Urothelium cell line (cell line): ENCODE data around the gene ATF3.
A peak's percentile ranks its signal among the peaks of the same experiment; 100 is the strongest.
"Not testable (repeated sequence)": the region's sequence is repeated elsewhere in the genome, so short reads cannot be mapped to it uniquely, and the experiment has no call there.

ENCODE experiments used
- DNase-seq: peaks from one replicate; pipeline ENCODE4 v3.0.0; 2011; ENCODE audit warnings: low spot score, mixed read lengths
- FAIRE-seq: peaks from 2 replicates; lab custom pipeline; 2011; peaks lifted over from hg19 to GRCh38; lab: Jason Lieb, UNC

ATF3 gene

DNA sequence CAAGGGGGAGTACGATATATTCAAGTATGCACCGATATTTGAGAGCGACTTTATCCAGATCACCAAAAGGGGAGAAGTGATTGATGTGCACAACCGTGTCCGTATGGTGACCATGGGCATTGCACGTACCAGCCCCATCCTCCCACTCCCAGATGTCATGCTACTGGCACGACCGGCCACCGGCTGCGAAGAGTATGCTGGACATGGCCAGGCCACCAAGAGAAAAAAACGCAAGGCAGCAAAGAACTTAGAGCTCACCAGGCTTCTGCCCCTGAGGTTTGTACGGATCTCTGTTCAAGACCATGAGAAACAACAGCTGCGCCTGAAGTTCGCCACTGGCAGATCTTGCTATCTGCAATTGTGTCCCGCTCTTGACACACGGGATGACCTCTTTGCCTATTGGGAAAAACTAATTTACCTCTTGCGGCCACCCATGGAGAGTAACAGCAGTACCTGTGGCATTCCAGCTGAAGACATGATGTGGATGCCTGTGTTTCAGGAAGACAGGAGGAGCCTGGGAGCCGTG is 16.5 kb downstream of the ATF3 start:
- FAIRE-seq (no peak), DNase-seq (no peak)

DNA sequence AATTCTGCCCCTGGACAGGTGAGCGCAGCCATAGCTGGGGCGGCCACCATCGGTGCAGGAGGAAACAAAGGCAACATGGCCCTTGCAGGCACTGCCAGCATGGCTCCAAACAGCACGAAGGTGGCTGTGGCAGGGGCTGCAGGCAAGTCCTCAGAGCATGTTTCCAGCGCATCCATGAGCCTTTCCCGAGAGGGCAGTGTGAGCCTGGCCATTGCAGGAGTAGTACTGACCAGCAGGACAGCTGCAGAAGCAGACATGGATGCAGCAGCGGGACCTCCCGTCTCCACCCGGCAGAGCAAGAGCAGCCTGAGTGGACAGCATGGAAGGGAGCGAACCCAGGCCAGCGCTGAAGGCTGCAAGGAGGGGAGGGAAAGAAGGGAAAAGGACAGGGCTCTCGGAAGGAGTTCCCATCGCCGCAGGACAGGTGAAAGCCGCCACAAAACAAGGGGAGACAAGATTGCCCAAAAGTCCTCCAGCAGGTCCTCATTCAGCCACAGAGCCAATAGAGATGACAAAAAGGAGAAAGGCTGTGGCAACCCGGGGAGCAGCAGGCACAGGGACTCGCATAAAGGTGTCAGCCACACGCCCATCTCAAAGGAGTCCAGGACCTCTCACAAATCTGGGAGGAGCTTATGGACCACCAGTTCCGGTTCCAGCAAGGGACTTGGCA is 17.4 kb downstream of the ATF3 start:
- FAIRE-seq (no peak), DNase-seq (no peak)

DNA sequence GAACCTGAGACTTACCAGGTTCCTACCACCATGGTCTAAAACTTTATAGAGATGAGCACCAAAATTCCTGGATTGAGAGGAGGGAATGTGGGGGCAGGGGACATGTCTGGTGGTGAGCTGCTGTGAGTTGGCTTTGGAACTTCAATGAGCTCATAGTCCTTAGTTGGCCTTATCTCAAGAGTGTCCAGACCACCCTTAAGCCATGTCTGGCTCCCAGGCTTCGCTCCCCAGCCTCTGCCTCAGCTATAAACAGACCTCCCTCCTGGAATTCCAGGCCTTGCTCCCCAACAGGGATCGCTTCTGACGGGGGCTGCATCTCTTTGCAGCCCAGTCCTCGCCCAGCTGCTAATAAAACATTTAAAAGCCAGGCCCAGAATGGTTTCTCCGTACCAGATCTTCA is 19.5 kb downstream of the ATF3 start:
- no peak for FAIRE-seq

DNA sequence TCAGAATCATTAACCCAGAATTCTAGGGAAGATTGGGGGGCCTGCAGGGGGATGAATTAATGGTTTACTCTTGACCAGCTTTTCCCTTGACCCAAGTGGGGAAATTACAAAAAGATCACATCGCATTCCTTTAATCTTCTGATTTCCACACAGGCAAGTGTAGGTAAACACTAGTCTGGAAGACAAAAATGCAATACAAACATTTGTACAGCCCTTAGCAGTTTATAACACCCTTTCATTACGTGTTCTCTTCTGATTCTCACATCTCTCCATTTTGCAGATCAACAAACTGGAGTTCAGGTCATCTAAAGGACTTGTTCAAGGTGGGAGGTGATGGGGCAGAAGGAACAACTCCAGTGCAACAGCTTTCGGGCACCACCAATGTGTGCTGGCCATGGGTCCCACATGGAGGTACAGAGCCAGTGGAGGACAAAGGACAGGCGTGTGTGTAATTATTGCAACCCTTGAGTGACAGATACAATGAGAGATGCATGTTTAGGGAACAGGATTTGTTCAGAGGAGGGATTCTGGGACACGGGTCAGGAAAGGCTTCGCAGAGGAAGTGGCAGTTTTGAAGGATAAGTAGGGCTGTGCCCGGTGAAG is 20.4 kb downstream of the ATF3 start:
- no peak for FAIRE-seq
- no peak for DNase-seq

More for the DNA sequence above, 19.5 kb downstream of the ATF3 start:
- no peak for DNase-seq

DNA sequence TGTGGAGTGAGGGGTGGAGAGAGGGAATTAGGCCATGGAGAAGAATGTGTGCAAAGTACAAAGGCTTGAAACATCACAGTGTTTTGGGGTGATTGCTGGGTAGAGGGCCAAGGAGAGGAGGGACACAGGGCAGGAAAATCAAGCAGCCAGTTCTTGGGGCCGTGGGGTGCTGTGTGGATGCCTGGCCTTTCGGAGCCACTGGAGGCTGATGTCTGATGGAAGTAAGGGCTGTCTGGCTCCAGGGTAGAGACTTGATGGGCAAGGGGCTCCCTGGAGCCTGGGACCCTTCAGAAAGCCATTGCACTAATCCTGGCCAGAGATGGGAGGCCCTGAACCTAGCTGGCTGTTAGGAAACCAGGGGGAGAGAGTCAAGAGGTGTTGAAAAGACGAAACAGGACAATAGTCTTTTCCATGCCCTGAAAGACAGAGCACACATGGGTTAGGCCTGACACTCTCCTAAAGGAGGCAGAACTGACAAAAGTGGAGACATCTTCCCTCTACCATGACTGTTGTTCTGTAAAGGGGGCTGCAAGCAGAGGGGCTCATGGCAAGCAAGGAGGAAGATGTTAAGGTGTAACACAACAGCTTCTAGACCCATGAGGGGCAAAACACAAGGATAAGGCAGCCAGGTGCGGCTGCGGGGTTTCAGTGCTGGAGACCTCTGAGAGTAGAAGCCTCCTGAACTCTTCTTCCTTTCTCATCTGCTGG is 21.0 kb downstream of the ATF3 start:
- no peak for FAIRE-seq
- no peak for DNase-seq

DNA sequence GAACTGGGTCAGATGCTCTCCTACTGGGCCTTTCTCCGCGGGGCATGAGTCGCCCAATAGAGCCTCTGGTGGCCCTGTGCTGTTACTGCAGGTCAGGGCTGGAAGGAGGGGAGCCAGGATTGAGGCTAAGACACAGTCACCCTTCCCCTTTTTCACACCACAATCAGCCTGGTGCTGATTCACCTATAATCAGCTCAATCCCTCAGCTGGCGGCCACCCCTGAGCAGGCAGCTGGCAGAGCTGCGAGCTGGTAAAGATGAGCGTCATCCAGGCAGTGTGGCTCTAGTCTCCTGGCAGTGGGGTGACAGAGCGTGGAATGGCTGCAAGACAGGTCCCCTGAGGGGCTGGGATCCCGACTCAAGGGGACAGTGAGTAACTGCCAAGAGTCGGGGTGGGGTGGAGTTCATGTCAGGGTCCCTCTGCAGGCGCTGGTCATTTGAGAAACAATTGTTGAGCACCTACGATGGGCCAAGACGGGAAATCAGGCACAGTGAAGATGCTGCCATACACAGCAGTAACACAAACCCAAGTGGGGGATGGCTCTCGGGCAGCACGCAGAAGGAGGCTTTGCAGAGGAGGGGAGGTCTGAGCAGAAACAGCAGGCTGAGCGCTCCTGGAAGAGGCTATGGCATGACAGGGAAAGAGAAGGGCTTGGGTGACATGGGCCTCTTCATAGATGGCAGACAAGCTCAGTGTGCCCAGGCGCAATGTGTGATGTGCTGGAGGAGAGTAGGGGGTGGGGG is 21.8 kb downstream of the ATF3 start:
- FAIRE-seq (no peak), DNase-seq (peak; percentile 60)

DNA sequence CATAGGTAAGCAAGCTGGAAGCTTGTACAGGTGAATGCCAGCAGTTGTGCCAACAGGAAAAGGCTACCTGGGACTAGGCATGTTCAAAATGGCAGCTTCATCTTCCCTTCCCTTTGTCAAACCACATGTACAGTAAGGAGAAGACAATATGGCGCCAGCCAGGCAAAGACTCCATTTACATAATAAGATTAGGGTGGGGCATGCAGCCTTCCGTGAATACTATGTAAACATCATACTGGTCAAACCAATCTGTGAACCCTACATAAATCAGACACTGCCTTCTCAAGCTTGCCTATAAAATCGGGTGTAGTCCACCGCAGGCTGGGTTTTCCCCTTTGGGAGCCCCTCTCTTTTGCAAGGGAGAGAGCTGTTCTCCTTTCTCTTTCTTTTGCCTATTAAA is 24.6 kb downstream of the ATF3 start:
- DNase-seq (no peak), FAIRE-seq (no peak)

DNA sequence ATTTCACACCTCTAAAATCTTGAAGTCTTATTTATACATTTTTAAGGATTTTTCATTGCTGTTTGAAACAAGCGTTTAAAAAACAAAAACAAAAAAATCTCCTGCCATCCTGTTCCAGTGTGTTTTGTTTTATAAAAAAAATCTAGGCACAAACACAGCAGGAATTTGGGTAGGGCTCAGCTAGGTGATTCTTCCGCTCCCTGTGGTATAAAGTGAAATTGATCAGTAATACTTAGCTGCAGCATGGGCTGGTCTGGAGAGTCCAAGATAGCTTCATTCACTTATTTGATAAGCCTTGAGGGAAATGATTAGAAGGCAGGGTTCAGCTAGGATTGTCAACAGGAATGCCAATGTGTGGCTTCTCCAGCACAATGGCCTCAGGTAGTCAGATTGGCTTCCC is 25.7 kb downstream of the ATF3 start:
- no peak for DNase-seq
- no peak for FAIRE-seq

DNA sequence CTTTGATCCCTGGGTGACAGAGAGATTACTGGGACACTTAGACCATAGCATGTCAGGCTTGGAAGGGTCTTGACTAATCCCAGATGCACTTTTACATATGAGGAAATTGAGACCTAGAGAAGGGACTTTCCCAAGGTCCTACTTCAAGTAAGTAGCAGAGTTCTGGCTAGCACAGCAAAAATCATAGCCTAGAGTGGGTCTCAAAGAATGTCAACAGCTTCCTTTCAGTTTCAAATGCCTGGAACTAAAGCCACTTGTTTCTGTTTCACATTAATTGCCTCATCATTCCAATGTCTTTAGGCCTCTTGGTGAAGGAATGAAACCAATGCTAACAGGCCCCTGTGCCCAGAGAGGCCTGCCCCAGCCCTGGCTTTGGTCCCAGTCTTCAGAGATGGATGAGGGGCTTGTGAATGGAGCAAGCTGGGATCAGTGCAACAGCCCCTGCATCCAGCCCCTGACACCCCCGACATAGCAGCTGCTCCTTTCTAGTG is 26.6 kb downstream of the ATF3 start:
- no peak for FAIRE-seq
- no peak for DNase-seq

DNA sequence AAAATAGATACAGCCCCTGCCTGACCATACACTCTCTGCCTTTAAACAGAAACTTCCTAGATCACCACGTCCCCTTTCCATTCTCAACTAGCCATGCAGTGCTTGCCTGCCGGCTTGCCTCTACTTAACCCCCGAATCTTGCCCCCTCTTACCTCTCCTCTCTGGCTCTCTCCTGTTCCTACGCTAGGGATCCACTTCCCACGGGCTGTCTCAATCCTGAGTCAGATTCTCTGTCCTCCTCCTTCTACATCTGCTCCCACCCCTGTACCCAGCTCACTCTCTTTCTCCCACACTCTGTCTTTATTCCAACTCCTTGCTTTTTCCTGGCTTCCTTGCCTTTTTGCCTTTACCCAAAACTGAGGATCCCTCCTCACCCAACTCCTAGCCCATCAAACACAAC is 29.3 kb downstream of the ATF3 start:
- FAIRE-seq (no peak), DNase-seq (no peak)

DNA sequence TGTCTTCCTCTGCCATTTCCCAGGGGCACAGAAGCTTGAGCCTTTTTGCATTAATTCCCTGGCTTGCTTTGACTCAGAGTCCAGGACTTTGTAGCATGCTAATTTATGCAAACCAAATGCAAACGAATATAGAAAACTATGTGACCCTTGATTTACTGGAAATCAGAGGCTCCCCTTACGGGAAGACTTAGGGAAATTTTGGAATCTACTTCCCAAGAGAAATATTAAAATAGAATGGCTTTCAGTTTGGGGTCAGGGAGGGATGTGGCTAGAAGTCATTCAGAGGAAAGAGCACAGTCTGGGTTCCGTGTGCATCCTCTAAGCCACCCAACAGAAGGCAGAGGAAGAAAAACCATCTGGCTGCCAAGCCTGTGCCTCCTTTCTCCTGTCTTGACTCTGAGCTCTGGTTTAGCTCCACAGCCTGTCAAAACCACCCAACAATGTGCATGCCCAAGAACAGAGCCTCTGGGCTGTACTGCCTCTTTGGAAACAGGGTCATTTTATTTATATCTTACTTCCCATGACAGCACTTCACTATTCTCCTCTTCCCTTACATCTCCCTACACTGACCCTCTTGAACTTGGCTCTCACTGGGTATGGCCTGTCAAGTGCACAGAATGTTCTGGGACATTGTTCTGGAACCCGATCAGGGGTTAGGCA is 30.1 kb downstream of the ATF3 start:
- DNase-seq (no peak), FAIRE-seq (no peak)

DNA sequence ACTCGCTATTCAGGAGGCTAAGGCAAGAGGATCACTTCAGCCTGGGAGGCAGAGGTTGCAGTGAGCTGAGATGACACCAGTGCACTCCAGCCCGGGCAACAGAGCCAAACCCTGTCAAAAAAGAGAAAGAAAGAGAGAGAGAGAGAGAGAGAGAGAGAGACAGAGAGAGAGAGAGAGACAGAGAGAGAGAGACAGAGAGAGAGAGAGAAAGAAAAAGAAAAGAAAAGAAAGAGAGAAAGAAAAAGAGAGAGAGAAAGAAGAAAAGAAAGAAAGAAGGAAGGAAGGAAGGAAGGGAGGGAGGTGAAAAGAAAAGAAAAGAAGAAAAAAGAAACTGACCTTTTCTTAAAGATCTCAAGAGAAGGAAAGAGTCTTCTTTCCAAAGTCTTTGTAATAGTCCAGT is 31.0 kb downstream of the ATF3 start:
- not testable (repeated sequence) for DNase-seq, FAIRE-seq

DNA sequence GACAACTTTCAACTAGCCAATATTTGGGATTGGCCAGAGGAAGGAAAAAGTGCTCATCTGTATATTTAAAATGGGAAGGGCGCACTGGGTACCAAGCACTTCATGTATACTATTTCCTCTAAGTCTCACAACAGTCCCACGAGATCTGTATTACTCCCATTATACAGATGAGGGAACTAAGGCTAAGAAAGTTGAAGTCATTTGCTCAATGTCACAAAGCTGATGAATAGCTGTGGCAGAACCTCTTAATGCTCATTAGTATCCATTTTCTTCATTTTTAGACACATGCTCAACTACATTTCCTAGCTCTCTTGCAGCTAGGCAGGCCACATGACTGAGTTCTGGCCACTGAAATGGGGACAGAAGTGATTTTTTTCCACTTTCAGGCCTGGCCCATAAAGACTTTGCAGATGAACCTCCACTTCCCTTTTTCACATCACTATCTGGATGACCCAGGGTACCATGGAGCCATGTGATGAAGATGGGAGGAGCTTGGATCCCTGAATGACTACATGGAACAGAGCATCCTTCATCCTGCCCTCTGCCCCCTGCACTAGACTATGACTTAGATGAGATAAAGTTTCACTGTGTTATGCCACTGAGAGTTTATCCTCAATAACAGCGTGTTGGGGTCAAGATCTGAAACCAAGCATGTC is 31.8 kb downstream of the ATF3 start:
- no peak for DNase-seq
- FAIRE-seq = no peak

DNA sequence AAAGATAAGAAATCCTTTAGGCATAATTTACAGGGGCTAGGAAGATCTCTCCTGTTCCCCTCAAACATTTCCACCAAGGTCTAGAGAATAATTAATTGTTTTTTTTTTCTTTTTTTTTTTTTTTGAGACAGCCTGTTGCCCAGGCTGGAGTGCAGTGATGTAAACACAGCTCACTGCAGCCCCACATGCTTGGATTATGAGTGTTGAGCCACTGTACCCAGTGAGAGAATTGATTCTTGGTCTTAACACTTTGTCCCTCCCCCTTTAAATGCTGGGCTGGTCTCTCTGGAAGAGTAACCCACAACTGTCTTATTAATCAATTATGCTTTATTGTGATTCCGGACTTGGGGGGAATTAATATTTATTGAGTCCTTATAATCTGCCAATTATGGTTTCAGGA is 33.4 kb downstream of the ATF3 start:
- FAIRE-seq = no peak
- no peak for DNase-seq

DNA sequence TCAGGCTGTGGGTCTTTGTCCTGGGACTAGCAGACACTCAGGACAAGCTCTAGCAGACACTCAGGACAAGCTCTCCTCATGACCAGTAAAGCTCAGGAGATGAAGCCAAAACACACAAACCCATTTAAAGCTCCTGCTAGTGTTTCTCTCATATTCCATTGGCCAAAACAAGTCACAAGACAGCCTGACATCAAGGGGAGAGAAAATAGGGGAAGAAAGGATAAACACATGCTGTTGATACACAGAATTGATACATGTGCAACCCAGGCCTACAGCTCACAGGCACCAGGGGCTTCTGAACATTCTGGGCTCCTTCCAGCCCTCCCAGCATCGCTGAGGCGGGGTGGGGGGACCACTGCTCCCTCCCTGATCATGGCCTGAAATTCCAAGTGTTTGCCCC is 35.3 kb downstream of the ATF3 start:
- no peak for FAIRE-seq

DNA sequence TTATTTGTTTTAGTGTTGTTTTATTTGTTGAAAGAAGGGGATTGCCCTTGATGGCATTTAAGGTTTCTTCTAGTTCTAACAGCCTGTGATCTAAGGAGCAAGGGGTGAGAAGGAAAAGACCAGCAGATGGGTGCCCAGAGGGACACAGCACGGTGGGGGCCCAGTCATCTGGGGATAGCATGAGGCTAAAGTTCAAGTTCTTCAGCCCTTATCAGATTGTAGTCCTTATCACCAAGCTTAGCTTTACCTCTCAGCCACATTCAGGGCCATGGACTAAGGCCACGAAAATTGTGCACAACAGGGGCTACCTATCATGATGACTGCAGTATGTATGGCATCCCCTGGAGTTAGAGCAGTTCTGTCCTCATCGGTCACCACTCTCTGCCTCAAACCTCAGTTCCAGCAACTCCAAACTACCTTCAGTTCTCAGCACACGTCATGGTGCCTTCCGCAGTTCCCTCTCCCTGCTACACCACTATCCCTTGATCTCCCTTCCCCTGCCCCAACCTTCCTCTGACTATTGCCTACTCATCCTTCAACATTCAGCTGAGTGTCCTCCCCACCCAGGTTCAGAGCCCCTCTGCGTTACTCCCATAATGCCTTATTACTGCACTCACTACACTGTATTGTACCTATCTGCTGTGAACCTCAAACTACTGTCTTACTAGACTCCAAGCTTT is 36.4 kb downstream of the ATF3 start:
- FAIRE-seq (no peak), DNase-seq (no peak)

More for the DNA sequence above, 35.3 kb downstream of the ATF3 start:
- DNase-seq = no peak

DNA sequence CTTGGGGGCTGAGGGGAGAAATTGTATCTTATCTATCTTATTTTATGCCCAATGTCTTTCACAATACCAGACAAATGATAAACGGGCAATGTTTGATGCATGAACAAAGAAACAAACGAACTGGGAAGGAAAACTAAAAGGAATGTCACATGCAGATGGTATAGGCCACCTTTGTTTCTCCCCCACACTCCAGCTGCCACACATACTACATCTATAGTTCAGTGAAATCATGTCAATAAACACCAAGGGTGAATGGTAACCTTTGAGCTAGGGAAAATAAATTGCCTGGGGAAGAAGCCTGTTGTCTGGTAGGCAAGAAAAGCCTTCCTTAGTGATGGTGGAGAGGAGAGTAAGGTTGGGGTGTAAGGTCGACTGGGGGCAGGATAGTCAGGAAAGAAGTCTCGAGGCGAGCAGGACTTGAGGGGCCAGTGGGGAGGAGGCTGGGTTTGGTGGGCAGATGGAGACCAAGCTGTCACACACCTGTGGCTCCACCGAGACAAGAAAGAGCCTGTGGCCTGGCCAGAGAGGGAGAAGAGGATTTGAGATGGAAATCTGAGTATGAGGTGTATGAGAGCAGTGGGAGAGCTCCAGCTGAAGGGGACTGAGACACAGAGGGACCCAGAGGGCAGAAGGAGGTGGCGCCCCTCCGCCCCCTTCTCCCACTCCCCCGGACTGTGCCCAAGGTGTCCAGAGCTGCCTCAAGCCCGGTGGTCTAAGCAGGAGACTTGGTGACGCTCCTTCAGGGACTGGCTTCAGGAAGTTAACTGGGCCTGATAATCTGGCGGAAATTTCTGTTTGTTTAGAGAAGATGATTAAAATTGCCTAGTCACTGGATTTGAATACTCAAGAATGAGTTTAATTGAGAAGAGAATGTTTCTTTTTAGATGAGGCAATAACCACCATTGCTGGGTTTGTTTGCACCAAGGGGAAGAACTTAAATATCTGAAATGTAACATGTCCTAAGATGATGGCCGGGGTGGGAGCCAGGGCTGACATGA is 37.3 kb downstream of the ATF3 start:
- no peak for FAIRE-seq

DNA sequence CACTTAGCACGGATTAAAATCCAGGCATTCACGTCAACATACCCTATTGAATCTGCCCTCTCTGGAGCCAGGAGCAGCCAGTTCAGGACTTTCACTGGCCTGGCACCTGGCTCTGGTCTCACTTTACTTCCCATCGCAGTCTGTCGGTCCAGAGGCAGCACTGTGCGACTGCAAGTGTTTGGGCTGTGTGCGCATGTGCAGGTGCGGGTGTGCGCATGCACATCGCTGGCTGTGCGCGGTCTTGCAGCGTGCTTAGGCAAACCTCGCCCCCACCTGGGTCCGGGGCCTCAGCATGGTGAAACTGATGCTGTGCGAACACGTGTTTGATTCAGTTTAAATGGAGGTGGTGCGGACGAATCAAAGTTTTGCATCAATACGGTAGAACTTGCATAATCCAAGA is 38.0 kb downstream of the ATF3 start:
- no peak for DNase-seq
- no peak for FAIRE-seq

More for the DNA sequence above, 37.3 kb downstream of the ATF3 start:
- no peak for DNase-seq
